HG03469 (cell line): ENCODE data around the gene SPTBN1.

ENCODE experiments used
- ATAC-seq: cut with Tn5 transposase; IDR thresholded peaks from one replicate; pipeline ENCODE4 v1.9.1; 2021; ENCODE audit warnings: mild to moderate bottlenecking, moderate library complexity, moderate number of reproducible peaks; ENCODE audit not compliant: unreplicated experiment

The SPTBN1 gene

GRCh38 chr2:54432251-54433015, 23.7 kb upstream of the SPTBN1 start:
- ATAC-seq: no peak

GRCh38 chr2:54434229-54434628, 21.9 kb upstream of the SPTBN1 start:
- no peak for ATAC-seq

GRCh38 chr2:54434711-54435110, 21.4 kb upstream of the SPTBN1 start:
- ATAC-seq: no peak

GRCh38 chr2:54435325-54436226, 20.6 kb upstream of the SPTBN1 start:
- ATAC-seq: no peak

GRCh38 chr2:54437588-54437987, 18.5 kb upstream of the SPTBN1 start:
- no peak for ATAC-seq

- ATAC-seq: no peak
Observed at GRCh38 chr2:54438271-54438670, 17.9 kb upstream of the SPTBN1 start.

- no peak for ATAC-seq
Observed at GRCh38 chr2:54439582-54439981, 16.5 kb upstream of the SPTBN1 start.

GRCh38 chr2:54440050-54440449, 16.1 kb upstream of the SPTBN1 start:
- ATAC-seq: no peak

- ATAC-seq: no peak
Observed at GRCh38 chr2:54444503-54444902, 11.6 kb upstream of the SPTBN1 start.

- ATAC-seq: no peak
Observed at GRCh38 chr2:54446122-54446521, 10.0 kb upstream of the SPTBN1 start.

GRCh38 chr2:54446625-54447024, 9.5 kb upstream of the SPTBN1 start:
- no peak for ATAC-seq

- ATAC-seq: no peak
Observed at GRCh38 chr2:54454548-54455130, 1.5 kb upstream of the SPTBN1 start.

- ATAC-seq: no peak
Observed at GRCh38 chr2:54455131-54455562, 980 bp upstream of the SPTBN1 start.

- no peak for ATAC-seq
Observed at GRCh38 chr2:54456362-54456611, 160 bp downstream of the SPTBN1 start.

GRCh38 chr2:54456612-54457322, 640 bp downstream of the SPTBN1 start:
- no peak for ATAC-seq

- ATAC-seq: no peak
Observed at GRCh38 chr2:54457323-54458023, 1.3 kb downstream of the SPTBN1 start.

GRCh38 chr2:54459037-54459441, 2.9 kb downstream of the SPTBN1 start:
- ATAC-seq: no peak

GRCh38 chr2:54461261-54461660, 5.1 kb downstream of the SPTBN1 start:
- ATAC-seq: no peak

- no peak for ATAC-seq
Observed at GRCh38 chr2:54464341-54464740, 8.2 kb downstream of the SPTBN1 start.

GRCh38 chr2:54465143-54465542, 9.0 kb downstream of the SPTBN1 start:
- no peak for ATAC-seq

- ATAC-seq: no peak
Observed at GRCh38 chr2:54466870-54467269, 10.7 kb downstream of the SPTBN1 start.
